ENCODE results near the gene UBXN7. TPM values are rescaled to one million over a fixed set of nuclear protein-coding genes. Genes with fewer than 3 reads are reported as not detected.
"Not testable (repeated sequence)": the region's sequence is repeated elsewhere in the genome, so short reads cannot be mapped to it uniquely, and the experiment has no call there.

UBXN7 gene
- total RNA-seq, 1 donor = 50.3 TPM

DNA sequence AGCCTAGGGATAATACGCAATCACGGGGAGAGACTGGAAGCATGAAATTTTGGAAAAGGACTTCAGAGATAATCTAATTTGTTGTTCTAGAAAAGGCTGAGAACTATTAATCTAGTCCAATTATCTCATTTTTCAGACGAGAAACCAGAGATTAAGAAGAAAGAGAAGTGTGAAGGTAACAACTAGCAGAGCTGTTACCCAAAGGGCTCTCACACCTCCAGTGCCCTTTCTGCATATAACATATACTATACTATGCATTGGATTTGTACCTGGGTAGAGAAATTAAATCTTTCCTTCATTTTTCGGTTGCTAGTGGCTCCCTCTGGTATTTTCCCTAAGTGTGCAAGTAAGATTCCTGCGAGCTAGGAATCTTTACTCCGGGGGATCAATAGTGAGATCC is 80.7 kb downstream of the UBXN7 start:
- Histone ChIP-seq H3K4me3 (ENCODE audit: low read length) (no peak overlapping the region), H3K4me1 (ENCODE audit: insufficient read depth, low read length) (no peaks in the 10 kb centered on the region), H3K27me3 (ENCODE audit: insufficient read depth, low read length) (no peaks in the 10 kb centered on the region), H3K9me3 (ENCODE audit: low read depth, low read length) (no peaks in the 10 kb centered on the region)

DNA sequence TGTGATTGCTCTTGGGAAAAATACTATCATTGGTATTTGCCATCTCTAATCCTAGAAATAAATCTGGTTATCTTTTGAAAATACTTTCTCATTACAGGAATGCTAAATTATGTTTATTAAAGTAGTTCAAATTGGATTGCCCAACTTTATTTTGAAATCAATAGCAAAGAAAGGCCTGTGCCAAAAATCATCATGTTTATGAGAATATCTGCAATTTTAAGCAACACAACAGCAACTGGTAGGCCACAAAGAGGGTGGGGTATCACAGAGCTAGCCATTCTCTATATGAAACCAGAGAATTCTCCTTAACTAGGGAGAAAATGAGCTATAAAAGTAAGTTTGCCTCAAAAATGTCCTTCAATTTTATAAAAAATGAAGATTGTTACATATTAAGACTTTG is 82.2 kb downstream of the UBXN7 start:
- peaks cover 9% of the 10 kb centered on the region for H3K4me1 ChIP-seq (ENCODE audit: insufficient read depth, low read length)
- H3K9me3 ChIP-seq (ENCODE audit: low read depth, low read length) = no peaks in the 10 kb centered on the region
- no peaks in the 10 kb centered on the region for H3K27me3 ChIP-seq (ENCODE audit: insufficient read depth, low read length)
- no peak overlapping the region for H3K4me3 ChIP-seq (ENCODE audit: low read length)

DNA sequence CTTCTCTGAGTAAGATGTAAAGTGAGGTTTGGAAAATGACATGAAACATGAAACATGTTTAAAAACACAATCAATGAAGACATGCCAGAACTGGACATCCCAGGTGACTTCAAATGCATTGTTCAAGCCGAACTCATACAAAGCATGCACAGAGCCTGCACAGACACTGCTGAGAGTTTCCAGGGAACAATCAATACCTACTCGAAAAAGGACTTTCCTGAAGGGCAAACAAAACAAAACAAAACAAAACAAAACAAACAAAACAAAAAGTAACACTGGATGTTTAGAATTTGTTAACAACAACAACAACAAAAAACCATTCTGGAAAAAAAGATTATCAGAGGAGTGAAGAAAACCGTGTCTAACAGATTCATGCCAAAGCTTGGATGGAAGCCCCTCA is 83.5 kb downstream of the UBXN7 start:
- no peaks in the 10 kb centered on the region for H3K27me3 ChIP-seq (ENCODE audit: insufficient read depth, low read length)
- H3K4me1 ChIP-seq (ENCODE audit: insufficient read depth, low read length) = peaks cover 21% of the 10 kb centered on the region
- no peaks in the 10 kb centered on the region for H3K9me3 ChIP-seq (ENCODE audit: low read depth, low read length)
- no peak overlapping the region for H3K4me3 ChIP-seq (ENCODE audit: low read length)

DNA sequence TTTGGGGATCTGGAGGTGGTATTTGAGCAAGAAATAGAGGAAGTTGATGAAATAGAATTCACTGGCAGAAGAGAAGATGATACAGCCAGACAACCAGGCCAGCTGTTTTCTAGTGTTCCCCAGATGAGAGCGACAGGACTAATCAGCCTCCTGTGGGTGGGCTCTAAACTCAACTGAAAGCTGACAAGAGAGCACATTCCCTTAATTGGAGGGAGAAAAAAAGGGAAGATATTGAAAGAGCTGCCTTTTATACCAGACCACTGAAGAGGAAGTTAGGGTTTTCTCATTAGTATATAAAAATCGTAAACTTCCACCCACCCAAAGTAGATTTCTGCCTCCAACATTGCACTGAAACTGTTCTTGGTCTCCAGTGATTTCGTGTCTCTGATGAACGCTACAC is 87.6 kb downstream of the UBXN7 start:
- no peaks in the 10 kb centered on the region for H3K27me3 ChIP-seq (ENCODE audit: insufficient read depth, low read length)
- no peak overlapping the region for H3K4me3 ChIP-seq (ENCODE audit: low read length)
- peaks cover 42% of the 10 kb centered on the region for H3K4me1 ChIP-seq (ENCODE audit: insufficient read depth, low read length)
- H3K9me3 ChIP-seq (ENCODE audit: low read depth, low read length) = no peaks in the 10 kb centered on the region

DNA sequence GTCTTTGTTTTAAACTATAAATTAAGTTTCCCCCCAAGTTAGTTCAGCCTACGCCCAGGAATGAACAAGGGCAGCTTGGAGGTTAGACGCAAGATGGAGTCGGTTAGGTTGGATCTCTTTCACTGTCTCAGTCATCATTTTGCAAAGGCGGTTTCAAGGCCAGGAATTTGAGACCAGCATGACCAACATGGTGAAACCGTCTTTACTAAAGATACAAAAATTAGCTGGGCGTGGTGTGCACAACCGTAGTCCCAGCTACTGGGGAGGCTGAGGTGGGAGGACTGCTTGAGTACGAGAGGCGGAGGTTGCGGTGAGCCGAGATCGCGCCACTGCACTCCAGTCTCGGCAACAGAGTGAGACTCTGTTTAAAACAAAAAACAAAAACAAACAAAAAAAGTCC is 88.3 kb downstream of the UBXN7 start:
- H3K4me1 ChIP-seq (ENCODE audit: insufficient read depth, low read length) = peaks cover 50% of the 10 kb centered on the region
- not testable (repeated sequence) for H3K27me3 ChIP-seq (ENCODE audit: insufficient read depth, low read length); H3K4me3 ChIP-seq (ENCODE audit: low read length); H3K9me3 ChIP-seq (ENCODE audit: low read depth, low read length)

DNA sequence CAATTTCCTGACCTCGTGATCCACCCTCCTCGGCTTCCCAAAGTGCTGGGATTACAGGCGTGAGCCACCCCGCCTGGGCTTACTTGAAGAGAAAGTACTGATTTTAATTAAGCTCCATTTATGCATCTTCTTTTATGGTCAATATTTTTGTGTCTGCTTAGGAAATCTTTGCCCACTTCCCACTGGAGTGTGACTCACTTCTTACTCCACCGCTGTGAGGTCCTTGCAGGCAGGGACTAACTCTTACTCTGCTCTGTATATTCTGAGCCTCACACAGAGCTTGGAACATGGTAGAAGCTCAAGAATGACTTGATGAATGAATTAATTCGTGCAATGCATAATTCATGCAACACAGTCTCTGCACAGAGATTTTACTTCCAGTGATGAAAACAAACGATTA is 91.1 kb downstream of the UBXN7 start:
- Histone ChIP-seq H3K4me3 (ENCODE audit: low read length) (no peak overlapping the region), H3K9me3 (ENCODE audit: low read depth, low read length) (no peaks in the 10 kb centered on the region), H3K4me1 (ENCODE audit: insufficient read depth, low read length) (peaks cover 61% of the 10 kb centered on the region), H3K27me3 (ENCODE audit: insufficient read depth, low read length) (no peaks in the 10 kb centered on the region)

DNA sequence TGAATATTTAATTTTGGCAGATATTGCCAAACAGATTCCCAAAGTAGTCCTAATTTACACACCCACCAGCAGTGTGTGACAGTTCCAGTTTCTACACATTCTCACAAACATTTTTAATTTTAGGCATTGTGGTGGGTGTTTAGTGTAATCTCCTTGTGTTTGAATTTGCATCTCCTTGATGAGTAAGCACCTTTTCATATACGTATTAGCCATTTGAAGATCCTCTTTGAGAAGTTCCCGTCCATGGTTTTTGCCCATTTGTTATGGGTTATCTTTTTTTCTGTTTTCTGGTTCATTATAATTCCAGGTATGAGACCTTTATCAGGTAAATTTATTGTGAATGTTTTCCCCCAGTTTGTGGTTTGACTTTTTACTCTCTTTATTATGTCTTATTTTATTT is 91.8 kb downstream of the UBXN7 start:
- Histone ChIP-seq H3K4me3 (ENCODE audit: low read length) (no peak overlapping the region), H3K27me3 (ENCODE audit: insufficient read depth, low read length) (no peaks in the 10 kb centered on the region), H3K9me3 (ENCODE audit: low read depth, low read length) (no peaks in the 10 kb centered on the region), H3K4me1 (ENCODE audit: insufficient read depth, low read length) (peaks cover 56% of the 10 kb centered on the region)

DNA sequence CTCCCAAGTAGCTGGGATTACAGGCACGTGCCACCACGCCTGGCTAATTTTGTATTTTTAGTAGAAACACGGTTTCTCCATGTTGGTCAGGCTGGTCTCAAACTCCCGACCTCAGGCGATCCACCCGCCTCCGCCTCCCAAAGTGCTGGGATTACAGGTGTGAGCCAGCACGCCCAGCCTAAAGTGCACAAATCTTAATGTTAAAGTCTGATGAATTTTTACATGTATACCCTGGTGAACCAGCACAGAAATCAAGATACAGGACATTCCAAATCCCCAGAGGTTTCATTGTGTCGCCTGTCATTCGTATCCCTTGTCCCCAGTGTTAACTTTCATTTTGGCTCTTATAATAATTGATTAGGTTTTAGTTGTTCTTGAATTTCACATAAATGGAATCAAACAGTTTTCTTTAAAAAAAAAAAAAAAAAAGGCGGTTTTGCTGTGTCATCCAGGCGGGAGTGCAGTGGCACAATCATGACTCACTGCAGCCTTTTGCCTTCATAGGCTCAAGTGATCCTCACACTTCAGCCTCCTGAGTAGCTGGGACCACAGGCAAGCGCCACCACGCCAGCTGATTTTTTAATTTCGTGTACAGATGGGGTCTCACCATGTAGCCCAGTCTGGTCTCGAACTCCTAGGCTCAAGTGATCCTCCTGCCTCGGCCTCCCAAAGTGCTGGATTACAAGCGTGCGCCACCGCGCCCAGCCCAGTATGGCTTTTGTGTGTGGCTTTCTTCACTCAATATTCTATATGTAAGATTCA is 92.6 kb downstream of the UBXN7 start:
- Histone ChIP-seq H3K4me1 (ENCODE audit: insufficient read depth, low read length) (peaks cover 48% of the 10 kb centered on the region), H3K9me3 (ENCODE audit: low read depth, low read length) (no peaks in the 10 kb centered on the region), H3K27me3 (ENCODE audit: insufficient read depth, low read length) (no peaks in the 10 kb centered on the region), H3K4me3 (ENCODE audit: low read length) (no peak overlapping the region)

DNA sequence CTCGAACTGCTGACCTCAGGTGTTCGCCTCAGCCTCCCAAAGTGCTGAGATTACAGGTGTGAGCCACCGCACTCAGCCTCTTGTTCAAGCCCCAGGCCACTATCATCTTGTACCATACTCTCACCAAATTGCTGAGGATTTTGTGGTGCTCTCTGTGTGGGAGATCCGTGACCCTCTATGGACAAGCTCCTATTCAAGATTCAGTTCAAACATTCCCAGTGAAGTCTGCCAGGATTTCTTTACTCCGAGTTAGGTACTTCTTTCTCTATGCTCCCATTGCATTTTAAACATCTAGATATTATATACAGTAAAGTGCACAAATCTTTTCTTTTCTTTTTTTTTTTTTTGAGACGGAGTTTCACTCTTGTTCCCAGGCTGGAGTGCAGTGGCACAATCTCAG is 93.2 kb downstream of the UBXN7 start:
- no peaks in the 10 kb centered on the region for H3K9me3 ChIP-seq (ENCODE audit: low read depth, low read length)
- H3K4me1 ChIP-seq (ENCODE audit: insufficient read depth, low read length) = peaks cover 42% of the 10 kb centered on the region
- H3K4me3 ChIP-seq (ENCODE audit: low read length) = no peak overlapping the region
- H3K27me3 ChIP-seq (ENCODE audit: insufficient read depth, low read length) = no peaks in the 10 kb centered on the region

DNA sequence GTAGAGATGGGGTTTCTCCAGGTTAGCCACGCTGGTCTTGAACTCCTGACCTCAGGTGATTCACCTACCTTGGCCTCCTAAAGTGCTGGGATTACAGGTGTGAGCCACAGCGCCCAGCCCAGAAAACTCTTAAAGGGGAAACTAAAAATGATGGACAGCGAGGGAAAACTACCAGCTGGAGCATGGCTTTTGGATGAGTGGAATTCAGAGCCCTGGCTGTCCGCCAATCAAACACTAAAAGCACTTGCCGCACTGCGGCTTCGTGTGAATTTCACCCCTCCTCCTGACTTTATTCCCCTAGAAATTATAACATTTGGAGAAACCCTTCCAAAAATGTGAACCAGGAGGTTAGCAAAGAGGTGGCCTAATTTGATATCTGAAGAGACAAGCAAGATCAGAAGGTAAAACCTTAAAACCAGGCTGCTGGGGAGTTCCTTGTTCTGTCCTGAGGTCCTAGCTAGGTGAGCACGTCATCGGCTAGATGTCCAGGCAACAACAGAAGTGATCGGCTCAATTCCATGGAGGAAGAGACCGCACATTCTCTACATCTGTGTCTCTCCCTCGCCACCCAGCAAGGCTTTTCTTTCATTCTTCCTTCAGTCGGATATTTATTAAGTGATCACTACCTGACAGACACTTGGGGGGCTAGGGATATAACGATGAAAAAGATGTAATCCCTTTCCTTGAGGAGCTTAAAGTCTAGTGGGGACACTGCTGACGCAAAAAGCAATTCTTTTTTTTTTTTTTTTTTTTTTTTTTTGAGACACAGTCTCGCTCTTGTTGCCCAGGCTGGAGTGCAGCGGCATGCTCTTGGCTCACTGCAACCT is 95.7 kb downstream of the UBXN7 start:
- H3K4me3 ChIP-seq (ENCODE audit: low read length) = no peak overlapping the region
- H3K9me3 ChIP-seq (ENCODE audit: low read depth, low read length) = no peaks in the 10 kb centered on the region
- H3K27me3 ChIP-seq (ENCODE audit: insufficient read depth, low read length) = no peaks in the 10 kb centered on the region
- H3K4me1 ChIP-seq (ENCODE audit: insufficient read depth, low read length) = peaks cover 36% of the 10 kb centered on the region

DNA sequence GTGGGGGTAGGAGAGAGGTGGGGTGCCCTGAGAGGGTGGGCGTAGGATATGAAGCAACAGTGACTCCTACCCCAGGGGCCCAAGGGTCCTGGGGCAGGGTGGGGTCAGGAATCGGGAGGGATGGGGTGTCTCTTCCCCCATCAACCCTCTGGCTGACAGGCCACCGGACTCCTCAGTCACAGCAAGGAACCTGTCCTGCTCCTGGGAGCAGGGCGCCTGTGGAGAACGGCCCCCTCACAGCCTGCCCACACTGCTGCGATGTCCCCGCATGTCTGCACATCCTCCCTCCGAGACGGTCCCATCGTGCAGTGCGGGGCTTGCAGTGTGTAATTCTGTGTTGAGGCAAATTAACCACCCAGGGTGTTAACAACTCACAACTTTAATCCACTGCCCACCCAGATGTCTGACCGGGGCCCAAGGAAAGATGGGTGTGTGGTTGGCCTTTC is 96.7 kb downstream of the UBXN7 start:
- Histone ChIP-seq H3K9me3 (ENCODE audit: low read depth, low read length) (no peaks in the 10 kb centered on the region), H3K27me3 (ENCODE audit: insufficient read depth, low read length) (no peaks in the 10 kb centered on the region), H3K4me3 (ENCODE audit: low read length) (no peak overlapping the region), H3K4me1 (ENCODE audit: insufficient read depth, low read length) (peaks cover 28% of the 10 kb centered on the region)

DNA sequence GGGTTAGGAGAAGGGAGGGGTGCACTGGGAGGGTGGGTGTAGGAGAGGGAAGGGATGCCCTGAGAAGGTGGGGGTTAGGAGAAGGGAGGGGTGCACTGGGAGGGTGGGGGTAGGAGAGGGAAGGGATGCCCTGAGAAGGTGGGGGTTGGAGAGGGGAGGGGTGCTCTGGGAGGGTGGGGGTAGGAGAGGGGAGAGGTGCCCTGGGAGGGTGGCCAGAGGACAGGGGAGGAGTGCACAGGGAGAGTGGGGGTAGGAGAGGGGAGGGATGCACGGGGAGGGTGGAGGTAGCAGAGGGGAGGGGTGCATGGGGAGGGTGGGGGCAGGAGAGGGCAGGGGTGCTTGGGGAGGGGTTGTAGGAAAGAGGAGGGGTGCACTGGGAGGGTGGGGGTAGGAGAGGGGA is 97.2 kb downstream of the UBXN7 start:
- no peaks in the 10 kb centered on the region for H3K27me3 ChIP-seq (ENCODE audit: insufficient read depth, low read length)
- no peaks in the 10 kb centered on the region for H3K9me3 ChIP-seq (ENCODE audit: low read depth, low read length)
- H3K4me3 ChIP-seq (ENCODE audit: low read length) = no peak overlapping the region
- H3K4me1 ChIP-seq (ENCODE audit: insufficient read depth, low read length) = peaks cover 22% of the 10 kb centered on the region

DNA sequence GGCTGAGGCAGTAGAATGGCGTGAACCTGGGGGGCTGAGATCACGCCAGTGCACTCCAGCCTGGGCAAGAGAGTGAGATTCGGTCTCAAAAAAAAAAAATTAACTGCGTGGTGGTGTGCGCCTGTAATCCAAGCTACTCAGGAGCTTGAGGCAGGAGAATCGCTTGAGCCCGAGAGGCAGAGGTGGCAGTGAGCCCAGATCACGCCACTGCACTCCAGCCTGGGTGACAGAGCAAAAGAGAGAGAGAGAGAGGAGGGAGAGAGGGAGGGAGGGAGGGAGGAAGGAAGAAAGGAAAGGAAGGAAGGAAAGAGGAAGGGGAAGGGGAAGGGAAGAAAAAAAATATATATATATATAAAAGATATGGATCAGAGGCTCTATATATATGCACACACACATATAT is 100.1 kb downstream of the UBXN7 start:
- H3K9me3 ChIP-seq (ENCODE audit: low read depth, low read length) = no peaks in the 10 kb centered on the region
- H3K4me3 ChIP-seq (ENCODE audit: low read length) = no peak overlapping the region
- no peaks in the 10 kb centered on the region for H3K4me1 ChIP-seq (ENCODE audit: insufficient read depth, low read length)
- no peaks in the 10 kb centered on the region for H3K27me3 ChIP-seq (ENCODE audit: insufficient read depth, low read length)

DNA sequence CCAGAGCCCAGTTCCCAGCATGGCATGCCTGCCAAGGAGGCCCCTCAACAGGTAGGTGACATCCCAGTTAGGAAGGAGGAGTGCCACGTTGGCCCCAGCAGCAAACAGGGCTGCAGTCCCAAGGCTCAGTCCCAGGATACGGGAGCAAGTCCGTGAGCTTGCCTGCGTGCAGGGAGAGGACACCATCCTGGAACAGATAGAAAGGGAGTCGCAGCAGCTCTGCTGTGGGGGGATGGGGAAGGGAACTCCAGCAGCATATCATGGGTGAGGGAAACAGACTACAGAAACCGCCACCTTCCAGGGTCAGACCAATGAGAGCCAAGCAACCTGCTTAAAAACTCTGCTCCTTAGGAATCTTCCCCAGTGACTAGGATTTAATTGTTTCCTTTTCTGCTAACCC is 104.8 kb downstream of the UBXN7 start:
- Histone ChIP-seq H3K4me3 (ENCODE audit: low read length) (no peak overlapping the region), H3K27me3 (ENCODE audit: insufficient read depth, low read length) (no peaks in the 10 kb centered on the region), H3K4me1 (ENCODE audit: insufficient read depth, low read length) (no peaks in the 10 kb centered on the region), H3K9me3 (ENCODE audit: low read depth, low read length) (no peaks in the 10 kb centered on the region)

DNA sequence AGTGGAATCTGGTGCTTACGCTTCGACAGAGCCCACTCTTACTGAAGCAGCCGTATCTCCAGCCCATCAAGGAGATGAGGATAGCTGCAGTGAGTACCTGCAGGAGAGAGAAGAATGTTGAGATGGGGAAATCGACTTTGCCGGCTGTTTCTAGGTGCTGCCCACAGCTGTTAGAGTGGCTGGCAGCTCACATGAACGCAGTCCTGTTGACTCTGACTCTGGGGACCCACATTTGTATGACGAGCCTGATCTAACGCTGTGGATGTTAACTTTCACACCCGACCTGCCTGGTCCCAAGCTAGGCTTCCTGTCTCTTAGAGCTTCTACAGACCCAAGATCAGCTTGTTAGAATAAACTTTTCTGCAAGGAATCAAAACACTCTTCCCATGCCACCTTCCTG is 105.3 kb downstream of the UBXN7 start:
- H3K4me3 ChIP-seq (ENCODE audit: low read length) = no peak overlapping the region
- no peaks in the 10 kb centered on the region for H3K27me3 ChIP-seq (ENCODE audit: insufficient read depth, low read length)
- H3K9me3 ChIP-seq (ENCODE audit: low read depth, low read length) = no peaks in the 10 kb centered on the region
- peaks cover 4% of the 10 kb centered on the region for H3K4me1 ChIP-seq (ENCODE audit: insufficient read depth, low read length)

DNA sequence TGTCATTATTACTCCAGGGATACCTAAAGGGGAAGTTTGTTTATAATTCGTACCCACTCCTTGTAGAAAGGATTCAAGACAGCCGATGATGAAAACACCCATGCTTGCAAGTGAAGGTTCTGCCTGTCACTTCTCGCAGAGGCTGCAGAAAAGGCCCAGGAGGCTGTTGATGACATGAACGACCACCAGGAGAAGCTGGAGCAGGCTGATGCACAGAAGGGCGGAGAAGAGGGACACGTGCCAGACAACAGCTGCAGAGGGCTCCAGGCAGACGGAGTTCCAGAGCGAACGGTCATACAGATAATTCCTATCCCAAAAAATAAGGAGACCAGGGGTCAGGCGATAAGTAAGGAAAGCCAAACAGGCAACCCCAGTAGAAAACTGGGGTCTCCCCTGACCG is 108.5 kb downstream of the UBXN7 start:
- Histone ChIP-seq H3K9me3 (ENCODE audit: low read depth, low read length) (no peaks in the 10 kb centered on the region), H3K27me3 (ENCODE audit: insufficient read depth, low read length) (no peaks in the 10 kb centered on the region), H3K4me3 (ENCODE audit: low read length) (no peak overlapping the region), H3K4me1 (ENCODE audit: insufficient read depth, low read length) (peaks cover 21% of the 10 kb centered on the region)

Data from mononuclear cell (primary cell).